NCI-H1436 (cell line): ENCODE data around the gene CCL4.
"Not testable (repeated sequence)": the region's sequence is repeated elsewhere in the genome, so short reads cannot be mapped to it uniquely, and the experiment has no call there.

Experiments
- DNase-seq: peaks from one replicate; lab custom pipeline; 2025; lab: John Stamatoyannopoulos, UW

The CCL4 gene

DNA sequence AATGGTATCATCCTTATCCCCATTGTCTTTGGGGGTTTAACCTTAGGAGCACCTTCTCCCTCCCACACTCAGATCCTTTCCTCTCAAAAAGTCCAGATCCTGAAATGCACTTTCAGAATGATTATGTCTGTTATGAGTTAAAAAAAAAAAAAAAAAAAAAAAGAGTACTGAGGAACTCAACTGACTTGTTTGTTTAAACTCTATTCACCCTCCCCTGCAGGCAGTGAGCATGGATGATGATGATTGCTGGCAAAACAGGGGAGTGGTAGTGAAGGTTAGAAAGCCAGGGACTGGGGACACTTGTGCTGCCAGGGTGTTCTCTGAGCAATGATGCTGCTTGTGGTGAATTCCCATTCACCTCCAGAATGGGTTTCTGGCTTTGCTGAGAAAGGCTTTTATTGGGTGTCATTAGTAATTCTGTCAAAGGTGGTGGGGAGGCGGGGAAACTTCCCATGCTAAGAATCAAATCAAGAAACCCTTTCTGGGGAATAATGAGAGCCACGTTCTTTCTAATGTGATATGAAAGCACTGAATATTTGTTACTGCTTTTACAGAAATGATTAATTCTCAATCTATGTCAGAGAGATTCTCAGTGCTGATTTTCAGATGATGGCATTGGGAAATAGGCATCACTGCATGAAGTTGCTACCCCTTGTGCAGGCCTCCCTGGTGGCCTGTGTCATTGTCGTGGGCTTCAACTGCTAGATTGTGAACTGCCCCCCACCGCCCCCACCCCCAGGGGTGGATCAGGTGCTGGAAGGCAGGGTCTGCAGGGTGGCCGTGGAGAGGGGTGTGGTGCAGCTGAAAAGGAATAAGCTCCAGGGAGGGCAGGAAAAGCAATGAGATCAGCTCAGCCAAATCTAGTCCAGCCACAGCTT is 14.1 kb downstream of the CCL4 start:
- no peak for DNase-seq

DNA sequence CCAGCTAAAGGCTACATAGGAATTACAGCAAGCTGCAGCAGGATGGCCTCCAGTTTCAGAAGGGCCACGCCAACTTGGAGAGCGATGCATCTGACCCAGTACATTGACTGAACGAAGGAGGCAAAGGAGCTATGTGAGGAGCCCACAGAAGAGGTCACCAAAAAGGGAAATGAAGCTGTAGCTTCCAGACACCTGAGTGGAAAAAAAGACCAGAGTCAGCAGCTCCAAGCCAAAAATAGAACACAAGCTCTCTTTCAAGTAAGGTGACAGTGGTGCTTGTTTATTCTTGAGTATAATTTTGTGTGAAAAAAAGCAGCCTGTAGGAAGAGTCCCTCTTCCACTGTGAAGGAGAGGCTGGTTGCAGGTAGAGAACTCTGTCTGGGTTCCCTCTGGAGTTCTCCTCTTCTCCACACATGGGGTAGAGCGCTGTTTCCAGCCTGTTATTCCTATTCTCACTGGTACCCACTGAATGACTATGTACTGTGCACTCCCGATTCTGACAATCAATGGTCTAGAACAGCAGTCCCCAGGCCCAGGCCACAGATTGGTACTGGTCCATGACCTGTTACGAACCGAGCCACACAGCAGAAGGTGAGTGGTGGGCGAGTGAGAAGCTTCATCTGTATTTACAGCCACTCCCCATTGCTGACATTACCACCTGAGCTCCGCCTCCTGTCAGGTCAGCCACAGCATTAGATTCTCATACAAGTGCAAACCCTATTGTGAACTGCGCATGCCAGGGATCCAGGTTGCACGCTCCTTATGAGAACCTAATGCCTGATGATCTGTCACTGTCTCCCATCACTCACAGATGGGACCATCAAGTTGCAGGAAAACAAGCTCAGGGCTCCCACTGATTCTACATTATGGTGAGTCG is 15.1 kb downstream of the CCL4 start:
- no peak for DNase-seq

DNA sequence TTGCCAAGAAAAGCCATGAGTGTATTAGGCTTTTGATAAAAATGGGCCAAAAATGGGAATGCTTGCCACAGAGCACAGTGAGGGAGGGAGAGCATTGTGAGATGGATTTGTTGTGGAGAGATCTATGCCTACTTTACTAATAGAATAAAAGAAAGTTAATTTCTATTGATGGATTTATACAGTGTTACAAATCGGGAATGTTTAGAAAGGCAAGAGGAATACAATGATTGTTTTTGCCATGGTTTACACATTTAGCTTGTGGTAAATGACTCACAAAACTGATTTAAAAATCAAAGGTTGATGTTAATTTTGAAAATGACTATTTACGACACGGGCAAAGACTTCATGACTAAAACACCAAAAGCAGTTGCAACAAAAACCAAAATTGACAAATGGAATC is 16.6 kb downstream of the CCL4 start:
- DNase-seq: no peak

DNA sequence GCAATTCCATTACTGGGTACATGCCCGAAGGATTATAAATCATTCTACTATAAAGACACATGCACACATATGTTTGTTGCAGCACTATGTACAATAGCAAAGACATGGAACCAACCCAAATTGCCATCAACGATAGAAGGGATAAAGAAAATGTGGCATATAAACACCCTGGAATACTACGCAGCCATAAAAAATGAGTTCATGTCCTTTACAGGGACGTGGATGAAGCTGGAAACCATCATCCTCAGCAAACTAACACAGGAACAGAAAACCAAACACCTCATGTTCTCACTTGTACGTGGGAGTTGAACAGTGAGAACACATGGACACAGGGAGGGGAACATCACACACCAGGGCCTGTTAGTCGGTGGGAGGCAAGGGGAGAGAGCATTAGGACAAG is 17.5 kb downstream of the CCL4 start:
- DNase-seq: not testable (repeated sequence)

DNA sequence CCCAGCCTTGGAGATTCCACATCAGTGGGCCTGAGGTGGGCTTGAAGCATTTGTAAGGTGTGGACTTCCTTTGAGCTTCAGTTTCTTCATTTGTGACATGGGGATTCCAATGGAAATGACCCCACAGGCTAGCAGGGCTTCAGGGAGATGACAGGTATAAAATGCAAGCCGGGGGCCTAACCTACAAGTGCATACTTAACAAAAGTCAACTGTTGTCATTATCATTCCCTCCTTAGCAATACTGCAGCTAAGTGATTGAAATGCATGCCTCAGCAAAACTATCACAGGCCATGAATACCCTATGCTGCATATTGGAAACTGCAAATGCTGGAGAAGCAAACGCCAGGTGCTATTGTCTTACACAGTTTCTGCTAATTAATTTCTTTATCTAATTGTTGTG is 19.8 kb downstream of the CCL4 start:
- no peak for DNase-seq

DNA sequence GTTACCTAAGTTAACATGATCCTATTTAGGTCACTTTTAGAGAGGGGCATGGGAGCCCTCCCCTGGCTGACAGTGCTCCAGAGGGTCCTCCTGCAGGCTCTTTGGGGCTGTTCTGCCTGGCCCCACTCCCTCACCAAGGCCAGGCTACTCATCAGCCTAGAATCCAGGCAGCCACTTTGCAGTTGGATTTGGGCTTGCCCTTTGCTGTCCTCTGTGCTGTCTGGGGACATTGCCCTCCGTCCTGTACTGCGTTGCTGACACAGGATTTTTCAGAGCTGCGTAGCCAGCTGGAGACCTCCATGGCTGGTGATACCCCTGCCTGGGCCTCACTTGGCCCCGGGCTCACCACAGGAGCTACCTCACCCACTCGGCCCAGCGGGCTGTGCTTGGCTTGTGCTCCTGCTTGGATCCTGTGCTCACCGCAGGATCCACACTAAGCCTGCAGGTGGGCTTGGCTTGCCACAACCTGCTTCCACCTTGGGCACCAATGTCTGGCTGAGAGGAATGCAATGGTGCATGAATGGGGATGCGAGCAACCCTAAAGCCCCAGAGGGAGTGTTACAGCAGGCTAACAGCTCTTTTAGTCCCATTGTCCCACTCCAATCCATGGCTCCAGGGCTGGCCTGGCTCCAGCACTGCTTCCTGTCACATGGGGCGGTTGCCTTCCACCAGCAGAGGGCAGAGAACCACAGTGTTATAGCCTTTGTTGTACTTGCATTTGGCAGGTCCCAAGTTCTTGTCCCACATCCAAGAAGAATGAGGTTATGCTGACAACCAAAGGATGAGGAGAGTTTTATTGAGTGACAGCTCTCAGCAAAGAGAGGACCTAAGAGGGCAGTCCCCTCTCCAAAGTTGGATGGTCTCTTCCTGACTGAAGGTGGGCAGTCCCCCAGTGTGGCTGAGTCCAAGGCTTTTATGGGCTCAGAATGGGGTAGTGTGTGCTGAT is 21.5 kb downstream of the CCL4 start:
- no peak for DNase-seq

DNA sequence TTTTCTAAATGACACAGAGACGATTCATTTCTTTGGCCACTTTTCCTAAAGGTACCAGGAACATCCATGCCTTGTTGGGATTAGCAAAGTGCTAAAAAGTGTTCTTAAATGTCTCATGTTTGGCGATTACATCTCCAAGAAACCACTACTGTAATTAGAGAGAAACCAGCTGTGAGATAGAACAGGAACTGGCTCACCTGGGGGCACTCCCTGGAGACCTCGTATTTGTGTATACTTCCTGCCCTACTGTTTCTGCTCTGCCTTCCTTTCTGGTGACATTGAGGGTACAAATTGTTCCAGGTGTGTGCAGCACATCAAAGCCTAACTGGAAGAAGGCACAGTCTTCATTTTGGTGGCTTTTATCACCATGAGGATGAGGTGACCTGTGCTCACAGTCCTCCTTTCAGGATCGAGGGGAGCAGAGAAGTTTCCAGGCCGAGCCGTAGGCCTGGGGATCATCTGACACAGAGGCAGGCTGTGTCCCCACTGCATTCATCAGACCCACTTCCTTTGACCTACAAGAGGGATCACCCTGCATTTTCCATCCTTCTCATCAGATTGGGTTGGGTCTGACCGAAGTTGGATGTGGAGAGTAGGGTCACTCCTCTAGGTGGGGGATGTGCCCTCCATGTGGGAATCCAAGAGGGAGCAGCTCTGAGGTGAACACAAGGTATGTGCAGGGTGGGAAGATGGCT is 23.7 kb downstream of the CCL4 start:
- DNase-seq: no peak

DNA sequence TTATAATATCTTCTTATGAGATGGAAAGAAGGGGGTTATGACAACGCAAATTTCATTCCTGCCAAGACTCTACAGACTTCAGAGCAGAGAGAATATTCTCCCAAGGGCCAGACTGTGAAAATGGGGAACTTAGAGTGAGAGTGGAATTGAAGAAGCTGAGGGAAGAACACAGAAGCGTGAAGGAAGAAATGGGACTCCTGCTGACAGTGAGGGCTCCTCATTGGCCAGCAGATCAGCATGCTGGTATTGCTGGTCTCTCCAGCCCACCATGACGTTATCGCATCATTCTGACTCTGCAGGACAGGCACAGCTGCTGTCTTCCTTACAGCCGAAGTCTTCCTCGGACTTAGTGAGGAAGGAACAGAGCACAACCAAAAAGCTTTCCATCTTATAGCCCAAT is 24.3 kb downstream of the CCL4 start:
- no peak for DNase-seq

DNA sequence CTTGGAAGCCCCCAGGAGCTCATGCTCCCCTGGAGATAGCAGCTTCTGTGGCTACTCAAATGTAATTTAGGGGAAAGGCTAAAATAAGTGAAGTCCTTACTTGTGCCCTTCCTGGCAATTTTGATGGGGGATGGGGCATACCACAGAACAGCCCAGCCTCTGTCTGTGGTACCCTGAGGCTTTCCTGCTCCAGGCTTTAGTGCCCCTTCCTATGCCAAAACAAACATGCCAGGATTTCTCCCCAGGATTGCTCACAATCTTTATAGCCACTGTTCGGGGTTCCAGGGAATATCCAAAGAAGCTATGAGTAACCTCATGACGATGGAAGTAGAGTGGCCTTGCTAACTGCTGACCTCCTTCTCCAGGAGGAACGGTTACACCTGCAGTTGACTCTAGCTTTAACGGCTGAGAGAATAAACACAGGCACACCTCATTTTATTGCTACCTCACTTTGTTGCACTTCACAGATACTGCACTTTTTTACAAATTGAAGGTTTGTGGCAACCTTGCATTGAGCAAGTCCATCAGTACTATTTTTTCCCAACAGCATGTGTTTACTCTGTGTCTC is 24.9 kb downstream of the CCL4 start:
- DNase-seq: no peak

DNA sequence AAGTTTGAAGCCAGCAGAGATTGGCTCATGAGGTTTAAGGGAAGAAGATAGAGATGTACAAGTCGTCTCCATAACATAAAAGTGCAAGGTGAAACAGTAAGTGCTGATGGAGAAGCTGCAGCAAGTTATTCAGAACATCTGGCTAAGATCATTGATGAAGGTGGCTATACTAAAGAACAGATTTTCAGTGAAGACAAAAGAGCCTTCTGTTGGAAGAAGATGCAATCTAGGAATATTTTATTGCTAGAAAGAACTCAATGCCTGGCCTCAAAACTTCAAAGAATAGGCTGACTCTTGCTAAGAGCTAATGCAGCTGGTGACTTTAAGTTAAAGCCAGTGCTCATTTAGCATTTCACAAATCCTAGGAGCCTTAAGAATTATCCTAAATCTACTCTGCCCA is 26.0 kb downstream of the CCL4 start:
- no peak for DNase-seq

DNA sequence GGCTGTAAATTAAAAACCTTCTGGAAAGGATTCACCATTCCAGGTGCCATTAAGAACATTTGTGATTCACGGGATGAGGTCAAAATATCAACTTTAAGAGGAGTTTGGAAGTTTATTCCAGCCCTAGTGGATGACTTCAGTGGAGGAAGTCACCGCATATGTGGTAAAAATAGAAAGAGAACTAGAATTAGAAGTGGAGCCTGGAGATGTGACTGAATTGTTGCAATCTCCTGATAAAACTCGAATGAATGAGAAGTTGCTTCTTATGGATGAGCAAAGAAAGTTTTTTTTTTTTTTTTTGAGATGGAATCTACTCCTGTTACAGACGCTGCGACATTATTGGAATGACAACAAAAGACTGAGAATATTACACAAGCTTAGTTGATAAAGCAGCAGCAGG is 26.7 kb downstream of the CCL4 start:
- no peak for DNase-seq

DNA sequence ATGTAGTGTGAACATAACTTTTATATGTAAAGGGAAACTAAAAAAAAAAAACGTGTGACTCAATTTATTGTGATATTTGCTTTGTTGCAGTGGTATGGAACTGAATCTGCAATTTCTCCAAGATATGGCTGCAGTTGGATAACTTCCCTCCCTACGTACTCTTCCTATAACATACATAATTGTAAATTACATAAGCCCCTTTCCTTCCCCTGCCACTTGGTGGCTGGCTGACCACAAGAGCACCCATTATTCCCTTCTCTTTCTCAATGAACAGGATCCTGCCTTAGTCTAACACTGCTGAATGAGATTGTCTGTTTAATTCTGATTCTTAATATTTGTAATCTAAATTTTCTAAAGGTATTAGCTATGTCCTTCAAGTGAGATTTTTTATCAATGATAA is 27.8 kb downstream of the CCL4 start:
- no peak for DNase-seq

DNA sequence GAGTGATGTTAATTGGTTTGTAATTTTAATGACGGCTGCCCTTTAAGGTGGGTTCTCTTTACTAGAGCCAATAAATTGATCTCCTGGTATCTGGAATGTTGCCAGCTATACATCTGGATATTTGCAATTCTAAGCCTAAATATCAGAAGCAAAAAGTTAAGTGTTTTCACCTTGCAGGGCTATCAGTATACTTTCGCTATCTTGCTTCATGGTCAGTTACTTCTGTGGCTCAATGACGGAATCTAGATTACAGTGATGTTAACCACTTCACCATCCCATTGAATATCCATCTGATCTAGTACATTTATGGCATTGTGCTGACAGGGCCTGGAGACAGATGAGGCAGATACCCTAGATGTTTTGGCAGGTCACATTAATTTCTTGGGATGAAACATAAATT is 28.3 kb downstream of the CCL4 start:
- DNase-seq: no peak

DNA sequence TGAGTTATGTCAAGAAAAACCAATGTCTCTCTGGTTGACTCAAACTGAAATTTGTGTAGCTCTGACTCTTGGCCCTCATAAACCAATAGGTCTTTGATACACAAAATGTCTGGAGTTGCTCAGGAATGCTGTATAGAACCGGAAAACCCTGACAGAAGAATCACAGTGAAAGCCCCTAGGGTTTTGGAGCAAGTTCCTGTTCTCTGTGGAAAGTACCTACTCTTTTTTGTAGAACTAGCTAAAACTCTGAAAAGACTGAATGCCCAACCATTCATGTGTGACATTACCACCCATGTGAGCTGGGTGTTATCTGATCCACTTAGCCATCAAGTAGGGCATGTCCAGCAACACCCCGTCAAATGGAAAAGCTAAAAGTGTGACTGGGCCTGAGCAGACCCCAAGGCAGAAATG is 28.8 kb downstream of the CCL4 start:
- DNase-seq: no peak

DNA sequence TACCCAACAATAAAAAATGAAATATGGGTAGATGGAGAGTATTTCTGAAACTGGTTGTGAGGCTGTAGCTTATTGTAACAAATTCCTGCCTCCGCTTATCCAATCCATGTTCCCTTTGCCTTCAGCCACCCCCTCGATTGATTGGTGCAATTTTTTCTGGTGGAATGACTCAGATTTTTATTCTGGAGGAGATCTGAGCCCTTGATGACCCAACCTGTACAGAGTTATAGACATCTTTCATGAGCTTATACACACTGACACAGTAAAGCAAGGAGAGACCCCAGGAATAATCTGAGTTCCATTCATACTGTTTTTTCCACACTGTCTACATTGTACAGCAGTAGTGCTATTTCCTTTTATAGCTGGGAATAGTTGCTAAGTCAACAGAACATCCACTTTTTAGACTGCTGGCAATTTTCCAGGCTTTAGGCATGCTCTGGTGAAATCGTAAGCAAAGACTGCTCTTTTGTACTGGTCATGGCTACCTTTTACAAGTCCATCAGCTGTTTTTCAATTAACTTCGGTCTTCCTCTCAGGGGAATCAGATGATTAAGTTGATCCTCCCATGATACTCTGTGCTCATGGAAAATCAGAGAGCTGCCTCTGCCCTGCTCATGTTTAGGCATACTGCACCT is 30.1 kb downstream of the CCL4 start:
- no peak for DNase-seq

DNA sequence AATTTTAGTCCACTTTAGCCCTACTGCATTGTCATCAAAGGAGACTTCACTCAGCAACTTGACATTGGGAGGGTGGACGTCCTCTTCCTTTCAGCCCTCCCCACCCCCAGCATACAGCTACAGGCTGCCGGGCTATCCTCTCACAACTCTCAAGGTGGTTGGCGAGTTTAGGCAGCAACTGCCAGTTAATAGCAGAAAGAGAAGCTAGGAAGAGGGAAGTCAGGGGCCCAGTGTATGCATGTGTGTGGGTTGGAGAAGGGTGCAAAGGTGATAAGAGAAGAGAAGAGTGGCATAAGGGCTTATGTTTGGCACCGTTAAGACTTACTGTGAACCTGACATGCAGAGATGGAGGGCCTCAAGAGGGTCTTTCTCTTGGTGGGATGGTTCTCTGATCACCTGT is 31.8 kb downstream of the CCL4 start:
- DNase-seq: no peak

DNA sequence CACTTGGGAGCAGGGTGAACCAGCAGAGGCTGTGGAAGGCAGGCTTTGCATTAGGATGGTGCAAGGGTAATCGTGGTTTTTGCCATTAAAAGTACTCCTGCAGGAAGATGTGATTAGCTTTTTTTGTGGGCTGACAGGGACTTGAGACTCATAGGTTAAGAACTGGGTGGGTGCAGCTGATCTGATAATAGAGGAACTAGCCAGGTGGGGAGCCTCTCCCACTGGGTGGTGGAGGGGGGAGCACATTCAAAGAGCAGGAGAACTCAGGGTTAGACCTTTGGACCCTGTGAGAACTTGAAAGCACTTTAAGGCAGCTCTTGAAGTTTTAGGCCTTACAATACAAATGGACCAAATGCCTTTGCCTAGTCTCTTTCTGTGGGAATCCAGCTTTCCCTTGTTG is 32.4 kb downstream of the CCL4 start:
- DNase-seq: no peak

DNA sequence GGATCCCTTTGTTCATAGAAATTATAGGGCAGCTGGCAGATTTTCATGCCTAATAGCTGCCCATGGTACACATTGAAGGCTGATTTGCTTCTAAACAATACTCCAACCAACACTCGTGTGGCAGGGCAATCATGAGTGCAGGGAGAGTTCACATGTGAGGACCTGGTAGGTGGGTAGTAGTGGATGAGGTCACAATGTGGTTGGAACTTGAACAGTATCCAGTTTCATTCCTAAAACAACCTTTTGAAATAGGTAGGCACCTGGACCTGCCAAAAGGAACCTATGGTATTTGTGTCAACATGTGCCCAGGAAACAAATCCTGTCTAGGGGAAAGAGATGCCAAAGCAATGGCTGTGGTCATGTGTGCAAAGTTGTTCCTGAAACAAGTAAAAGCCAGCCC is 32.8 kb downstream of the CCL4 start:
- no peak for DNase-seq

DNA sequence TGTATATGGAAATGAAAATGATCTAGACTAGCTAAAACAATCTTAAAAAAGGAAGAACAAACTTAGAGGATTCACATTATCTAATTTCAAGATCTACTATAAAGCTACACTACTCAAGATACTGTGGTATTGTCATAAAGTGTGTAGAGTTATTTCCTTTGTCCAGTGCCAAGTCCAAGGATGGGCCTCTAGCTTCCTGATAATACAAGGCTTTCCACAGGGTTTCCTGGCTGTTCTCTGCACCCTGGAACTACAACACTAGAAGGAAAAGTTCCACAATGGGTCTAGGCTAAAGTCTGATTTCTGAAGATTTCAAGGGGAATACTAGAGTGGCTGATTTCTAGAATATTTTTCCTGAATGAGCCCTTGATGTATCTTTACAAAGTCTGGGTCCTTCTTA is 38.6 kb downstream of the CCL4 start:
- DNase-seq: no peak

DNA sequence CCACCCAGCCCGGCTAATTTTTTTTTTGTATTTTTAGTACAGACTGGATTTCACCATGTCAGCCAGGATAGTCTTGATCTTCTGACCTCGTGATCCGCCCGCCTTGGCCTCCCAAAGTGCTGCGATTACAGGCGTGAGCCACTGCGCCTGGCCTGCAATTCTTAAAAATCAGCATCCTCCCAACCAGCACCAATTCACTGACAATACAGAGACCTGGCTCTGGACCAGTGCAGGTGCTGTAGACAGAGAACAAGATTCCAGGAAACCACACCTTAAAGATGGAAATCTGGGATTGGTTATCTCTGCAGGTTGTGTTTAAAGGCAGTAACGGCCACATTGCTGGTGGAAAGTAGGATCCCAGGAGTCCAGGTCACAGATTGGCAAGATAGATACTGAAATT is 39.2 kb downstream of the CCL4 start:
- DNase-seq: no peak

DNA sequence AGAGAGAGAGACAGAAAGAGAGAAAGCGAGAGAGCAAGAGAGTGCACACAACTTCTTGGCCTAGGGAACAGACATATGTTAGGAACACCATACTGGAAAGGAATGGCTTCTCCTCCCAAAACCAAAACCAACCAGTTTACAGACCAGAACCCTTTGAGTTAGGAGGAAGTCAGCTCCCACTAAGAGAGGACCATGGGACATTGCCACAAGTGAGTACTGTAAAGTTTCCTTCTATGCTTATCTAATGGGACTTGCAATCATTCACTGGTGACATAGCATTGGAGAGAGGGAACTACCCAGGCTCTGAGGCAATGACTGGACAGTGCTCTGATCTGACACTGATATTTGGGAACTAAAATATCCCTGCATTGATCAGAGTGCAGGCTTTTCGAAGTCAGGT is 40.4 kb downstream of the CCL4 start:
- DNase-seq: no peak
